ENCODE measurements around the gene SERPINA3. TPM values are rescaled to one million over a fixed set of nuclear protein-coding genes. Genes with fewer than 3 reads are reported as not detected.
"Not testable (repeated sequence)": the region's sequence is repeated elsewhere in the genome, so short reads cannot be mapped to it uniquely, and the experiment has no call there.

SERPINA3 gene
- 0.15 TPM in 1 of 2 replicates, not detected in the other for total RNA-seq (2014; rRNA removed; shearing (Covaris generic))

DNA sequence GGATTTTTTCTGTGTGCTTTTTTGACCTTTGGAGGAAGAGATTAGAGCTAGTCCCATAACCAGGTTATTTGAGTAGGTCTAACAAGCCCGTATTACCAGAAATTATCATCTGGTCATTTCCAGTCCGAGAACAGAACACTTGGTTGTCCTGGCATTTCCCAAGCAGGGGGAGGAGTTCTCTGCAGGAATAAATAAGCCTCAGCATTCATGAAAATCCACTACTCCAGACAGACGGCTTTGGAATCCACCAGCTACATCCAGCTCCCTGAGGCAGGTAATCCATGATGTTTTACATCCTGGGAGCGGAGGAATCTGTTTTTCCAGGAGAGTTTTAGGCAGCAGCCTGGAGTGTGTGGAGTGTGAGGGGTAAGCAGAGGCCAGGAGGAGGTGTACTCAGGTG, at the start of gene SERPINA3:
TSS of gene SERPINA3 (plus strand) at position 218 of the 400 bp plus-strand sequence. CDS start 2,051 bp downstream, outside the sequence.
- no peaks in the 10 kb centered on the region for H3K36me3 ChIP-seq
- no peaks in the 10 kb centered on the region for H3K4me1 ChIP-seq
- H3K27ac ChIP-seq, result no peak within 1 kb of the TSS
- H3K4me3 ChIP-seq, result no peak within 1 kb of the TSS
- H3K27me3 ChIP-seq, result no peaks in the 10 kb centered on the region
- H3K9me3 ChIP-seq (replicated peaks), result no peaks in the 10 kb centered on the region
- no peak for DNase-seq

- DNase-seq, result no peak
- no peak overlapping the region for H3K27ac ChIP-seq
Observed at GRCh38 chr14:94562941-94563883, 49.0 kb upstream of the SERPINA3 start.

GRCh38 chr14:94564381-94564780, 47.8 kb upstream of the SERPINA3 start:
- H3K36me3 ChIP-seq, result no peaks in the 10 kb centered on the region

More at GRCh38 chr14:94562941-94563883, 49.0 kb upstream of the SERPINA3 start:
- Histone ChIP-seq H3K4me3 (no peak overlapping the region), H3K36me3 (no peaks in the 10 kb centered on the region), H3K27me3 (no peaks in the 10 kb centered on the region), H3K4me1 (no peaks in the 10 kb centered on the region), H3K9me3 (replicated peaks) (no peaks in the 10 kb centered on the region)

DNA sequence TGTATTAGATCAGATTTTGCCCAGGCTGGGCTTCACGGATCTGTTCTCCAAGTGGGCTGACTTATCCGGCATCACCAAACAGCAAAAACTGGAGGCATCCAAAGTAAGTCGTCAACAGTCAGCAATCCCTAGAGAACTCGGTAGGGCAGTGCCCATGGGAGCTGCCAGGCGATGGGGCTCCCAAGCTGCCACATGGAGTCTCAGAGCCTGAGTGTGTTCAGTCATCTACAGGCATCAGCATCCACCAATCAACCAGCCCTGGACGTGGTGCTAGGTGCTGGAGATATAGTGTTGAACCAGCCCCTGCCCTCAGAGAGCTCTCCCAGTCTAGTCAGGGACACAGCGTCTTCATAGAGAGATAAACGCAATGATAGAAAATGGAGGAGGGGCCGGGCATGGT, 44.0 kb upstream of the SERPINA3 start:
- Histone ChIP-seq H3K9me3 (replicated peaks) (no peaks in the 10 kb centered on the region), H3K36me3 (no peaks in the 10 kb centered on the region), H3K4me1 (no peaks in the 10 kb centered on the region), H3K4me3 (no peak overlapping the region), H3K27ac (no peak overlapping the region), H3K27me3 (no peaks in the 10 kb centered on the region)
- no peak for DNase-seq

More at GRCh38 chr14:94564381-94564780, 47.8 kb upstream of the SERPINA3 start:
- H3K4me1 ChIP-seq, result no peaks in the 10 kb centered on the region
- H3K9me3 ChIP-seq (replicated peaks), result no peaks in the 10 kb centered on the region
- DNase-seq, result no peak
- no peak overlapping the region for H3K27ac ChIP-seq
- H3K27me3 ChIP-seq, result no peaks in the 10 kb centered on the region
- no peak overlapping the region for H3K4me3 ChIP-seq

- no peak for DNase-seq
- Histone ChIP-seq H3K4me1 (no peaks in the 10 kb centered on the region), H3K9me3 (replicated peaks) (no peaks in the 10 kb centered on the region), H3K27me3 (no peaks in the 10 kb centered on the region), H3K4me3 (no peak overlapping the region), H3K27ac (no peak overlapping the region), H3K36me3 (no peaks in the 10 kb centered on the region)
Observed at GRCh38 chr14:94569381-94570001, 42.7 kb upstream of the SERPINA3 start.

DNA sequence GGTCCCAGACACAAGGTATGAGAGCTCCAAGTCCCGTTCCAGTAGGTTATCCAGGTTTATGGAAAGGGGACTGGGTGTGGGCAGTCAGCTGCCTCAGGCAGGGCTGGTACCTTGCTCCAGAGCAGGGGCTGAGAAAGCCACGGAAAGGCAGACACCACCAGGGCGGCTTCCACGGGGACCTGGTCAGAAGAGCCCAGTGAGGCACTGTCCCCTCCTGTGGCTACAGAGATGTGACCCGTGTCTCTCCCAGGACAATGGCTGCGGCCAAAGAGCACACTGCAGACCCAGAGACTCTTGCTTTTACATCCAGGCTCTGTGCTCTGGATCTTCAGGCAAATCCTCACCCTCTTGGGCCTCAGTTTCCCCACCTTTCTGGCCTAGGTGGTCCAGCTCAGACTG, 42.2 kb upstream of the SERPINA3 start:
- no peak overlapping the region for H3K4me3 ChIP-seq
- H3K4me1 ChIP-seq, result no peaks in the 10 kb centered on the region
- H3K27ac ChIP-seq, result no peak overlapping the region
- no peaks in the 10 kb centered on the region for H3K9me3 ChIP-seq (replicated peaks)
- H3K36me3 ChIP-seq, result no peaks in the 10 kb centered on the region
- no peaks in the 10 kb centered on the region for H3K27me3 ChIP-seq
- DNase-seq, result no peak

DNA sequence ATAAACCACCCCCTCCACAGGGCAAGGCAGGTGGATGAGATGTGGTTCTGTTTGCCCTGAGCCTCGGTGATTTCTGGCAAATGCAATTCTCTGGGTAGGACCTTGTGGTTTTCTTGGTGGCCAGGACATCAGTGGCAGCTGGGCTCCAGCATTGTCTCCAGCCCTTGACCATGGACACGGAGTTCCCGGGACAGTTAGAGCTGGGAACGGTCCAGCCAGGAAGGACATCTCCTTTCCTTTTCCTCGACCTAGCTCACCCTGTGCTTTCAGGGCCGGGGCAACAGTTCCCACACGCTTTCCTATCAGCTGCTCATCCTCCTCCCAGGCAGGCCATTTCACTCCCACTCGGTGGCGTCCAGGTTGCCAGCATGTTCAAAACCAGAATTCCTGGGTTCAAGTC, 41.8 kb upstream of the SERPINA3 start:
- DNase-seq, result no peak
- Histone ChIP-seq H3K27me3 (no peaks in the 10 kb centered on the region), H3K9me3 (replicated peaks) (no peaks in the 10 kb centered on the region), H3K36me3 (no peaks in the 10 kb centered on the region), H3K4me1 (no peaks in the 10 kb centered on the region), H3K27ac (no peak overlapping the region), H3K4me3 (no peak overlapping the region)

DNA sequence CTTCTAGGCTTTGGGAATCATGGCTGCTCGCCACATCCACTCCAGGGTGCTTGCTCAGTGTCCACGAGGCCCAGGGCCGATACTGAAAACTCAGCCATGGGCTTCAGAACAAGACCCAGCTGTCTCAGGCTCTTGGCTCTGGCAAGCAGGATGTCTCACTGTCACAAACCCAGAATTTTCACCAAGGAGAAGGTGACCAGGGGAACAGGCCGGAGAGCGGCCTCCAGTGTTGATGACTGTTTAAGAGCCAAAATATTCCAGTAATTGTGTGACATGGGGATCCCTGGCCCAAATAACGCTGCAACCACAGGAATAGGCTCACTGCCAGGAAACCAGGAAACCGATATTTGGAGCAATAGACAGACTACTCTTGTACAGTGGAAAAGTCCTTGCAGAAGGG, 40.8 kb upstream of the SERPINA3 start:
- no peaks in the 10 kb centered on the region for H3K36me3 ChIP-seq
- no peak overlapping the region for H3K27ac ChIP-seq
- no peak for DNase-seq
- H3K27me3 ChIP-seq, result no peaks in the 10 kb centered on the region
- H3K4me1 ChIP-seq, result no peaks in the 10 kb centered on the region
- no peak overlapping the region for H3K4me3 ChIP-seq
- no peaks in the 10 kb centered on the region for H3K9me3 ChIP-seq (replicated peaks)

DNA sequence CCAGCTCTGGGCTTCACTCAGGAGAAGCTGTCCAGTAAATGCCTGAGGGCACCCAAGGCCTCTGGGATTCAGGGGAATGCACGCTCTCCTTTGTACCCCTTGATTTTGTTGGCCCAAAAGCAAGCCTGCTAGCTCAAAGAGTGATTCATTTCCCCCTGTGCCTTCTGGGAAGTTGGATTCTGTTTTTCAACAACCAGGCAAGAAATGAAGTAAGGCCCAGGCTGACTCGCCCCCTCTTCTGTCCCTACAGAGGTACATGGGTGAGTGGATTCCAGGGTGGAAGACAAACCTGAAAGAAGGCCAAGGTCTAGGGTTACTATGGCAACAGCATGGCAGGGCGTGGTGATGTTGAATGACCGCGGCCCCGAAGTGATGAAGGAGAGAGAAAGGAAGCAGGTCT, 40.2 kb upstream of the SERPINA3 start:
- Histone ChIP-seq H3K4me3 (no peak overlapping the region), H3K4me1 (no peaks in the 10 kb centered on the region), H3K27ac (no peak overlapping the region), H3K27me3 (no peaks in the 10 kb centered on the region), H3K36me3 (no peaks in the 10 kb centered on the region), H3K9me3 (replicated peaks) (no peaks in the 10 kb centered on the region)
- DNase-seq, result no peak

DNA sequence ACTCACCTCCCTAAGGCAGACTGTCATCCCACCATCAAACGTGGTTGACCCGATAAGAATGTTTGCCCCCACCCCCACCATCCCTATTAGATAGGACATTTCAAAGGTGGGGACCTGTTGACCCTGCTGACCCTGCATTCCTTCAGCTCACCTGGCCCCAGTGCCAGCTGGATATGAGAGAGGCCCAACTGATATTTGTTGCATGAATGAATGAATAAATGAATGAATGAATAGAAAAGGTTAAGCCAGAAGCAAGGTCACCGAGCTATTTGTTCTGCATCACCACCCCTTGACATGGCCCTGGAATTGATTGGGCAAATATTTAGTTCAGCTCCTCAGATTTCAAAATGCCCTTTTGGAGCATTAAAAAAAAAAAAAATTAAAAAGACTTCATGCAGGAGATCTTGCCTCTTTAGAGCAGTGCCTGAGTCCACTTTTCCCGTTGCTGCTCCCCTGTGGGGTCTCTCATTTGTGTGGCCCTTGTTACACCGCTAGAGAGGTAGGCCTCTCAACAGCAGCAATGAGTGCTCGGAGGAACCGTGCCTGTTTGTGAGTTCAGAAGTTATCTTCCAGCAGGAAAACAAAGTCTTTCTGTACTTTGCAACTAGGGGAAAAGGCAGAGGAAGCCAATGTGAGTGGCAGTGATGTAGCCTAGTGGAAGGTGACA, 39.4 kb upstream of the SERPINA3 start:
- H3K36me3 ChIP-seq, result no peaks in the 10 kb centered on the region
- DNase-seq, result no peak
- no peaks in the 10 kb centered on the region for H3K9me3 ChIP-seq (replicated peaks)
- H3K27me3 ChIP-seq, result no peaks in the 10 kb centered on the region
- H3K4me1 ChIP-seq, result no peaks in the 10 kb centered on the region
- no peak overlapping the region for H3K4me3 ChIP-seq
- H3K27ac ChIP-seq, result no peak overlapping the region

- no peaks in the 10 kb centered on the region for H3K4me1 ChIP-seq
- no peak overlapping the region for H3K27ac ChIP-seq
- H3K27me3 ChIP-seq, result no peaks in the 10 kb centered on the region
- DNase-seq, result no peak
- no peak overlapping the region for H3K4me3 ChIP-seq
- no peaks in the 10 kb centered on the region for H3K36me3 ChIP-seq
- H3K9me3 ChIP-seq (replicated peaks), result no peaks in the 10 kb centered on the region
Observed at GRCh38 chr14:94573475-94574277, 38.5 kb upstream of the SERPINA3 start.

DNA sequence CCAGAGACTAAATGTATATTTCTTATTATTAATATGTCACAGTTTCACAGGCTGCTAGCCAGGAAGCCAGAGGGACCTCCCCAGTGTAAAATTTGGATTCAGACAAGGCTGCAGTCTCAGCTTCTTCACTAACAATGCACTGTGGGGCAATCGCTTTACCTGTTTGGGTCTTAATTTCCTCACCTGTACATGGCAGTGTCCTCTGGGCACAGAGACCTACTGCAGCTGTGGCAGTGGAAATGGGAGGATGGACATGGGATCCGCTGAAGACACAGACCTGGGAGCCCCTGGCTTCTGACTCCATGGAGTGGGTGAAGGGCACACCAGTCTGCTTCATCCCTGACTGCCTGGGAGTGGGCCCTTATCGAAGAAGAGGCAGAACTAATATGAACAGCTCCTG, 37.9 kb upstream of the SERPINA3 start:
- H3K27me3 ChIP-seq, result no peaks in the 10 kb centered on the region
- no peaks in the 10 kb centered on the region for H3K4me1 ChIP-seq
- no peak overlapping the region for H3K4me3 ChIP-seq
- H3K9me3 ChIP-seq (replicated peaks), result no peaks in the 10 kb centered on the region
- no peaks in the 10 kb centered on the region for H3K36me3 ChIP-seq
- no peak overlapping the region for H3K27ac ChIP-seq
- no peak for DNase-seq

- no peak overlapping the region for H3K27ac ChIP-seq
- no peaks in the 10 kb centered on the region for H3K27me3 ChIP-seq
- DNase-seq, result peak in 1 of 2 experiments; percentile 4
- H3K4me1 ChIP-seq, result no peaks in the 10 kb centered on the region
- no peaks in the 10 kb centered on the region for H3K9me3 ChIP-seq (replicated peaks)
- no peak overlapping the region for H3K4me3 ChIP-seq
- H3K36me3 ChIP-seq, result no peaks in the 10 kb centered on the region
Observed at GRCh38 chr14:94575730-94576585, 36.2 kb upstream of the SERPINA3 start.

DNA sequence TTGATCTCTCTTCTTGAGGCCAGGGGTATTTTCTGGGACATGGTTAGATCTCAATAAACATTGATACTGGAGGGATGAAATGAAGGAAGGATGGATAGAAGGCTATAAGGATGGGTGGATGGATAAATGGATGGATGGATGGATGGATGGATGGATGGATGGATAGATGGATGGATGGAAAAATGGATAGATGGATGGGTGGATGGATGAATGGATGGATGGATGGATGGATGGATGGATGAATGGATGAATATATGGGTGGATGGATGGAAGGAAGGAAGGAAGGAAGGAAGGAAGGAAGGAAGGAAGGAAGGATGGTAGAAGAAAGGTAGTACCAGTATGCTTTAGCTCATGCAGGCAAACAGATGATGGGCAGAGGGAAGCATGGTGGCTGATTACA, 34.7 kb upstream of the SERPINA3 start:
- not testable (repeated sequence) for H3K27me3 ChIP-seq; DNase-seq; H3K4me1 ChIP-seq; H3K4me3 ChIP-seq; H3K27ac ChIP-seq; H3K9me3 ChIP-seq (replicated peaks); H3K36me3 ChIP-seq
